Colonic mucosa (tissue), 4 donors: ENCODE data around the gene ALDH1A1. TPM values are rescaled to one million over a fixed set of nuclear protein-coding genes. Genes with fewer than 3 reads are reported as not detected.

ENCODE experiments used
- DNase-seq: peaks from one replicate; pipeline ENCODE4 v3.0.0-alpha.2; 2020
- H3K27ac ChIP-seq: fragments of 200-600 bp; one replicate; pipeline ENCODE4 v1.8.0; 2021
- H3K27me3 ChIP-seq: fragments of 200-600 bp; one replicate; pipeline ENCODE4 v1.8.0; 2021
- H3K36me3 ChIP-seq: fragments of 200-600 bp; one replicate; pipeline ENCODE4 v1.8.0; 2021
- H3K4me1 ChIP-seq: fragments of 200-600 bp; one replicate; pipeline ENCODE4 v1.8.0; 2021; ENCODE audit warnings: mild to moderate bottlenecking
- H3K4me3 ChIP-seq: fragments of 200-600 bp; one replicate; pipeline ENCODE4 v1.8.0; 2021
- H3K9ac ChIP-seq, 2 donors: one replicate each; pipeline ENCODE4 v1.7.0; 2013; ENCODE audit warnings: control low read depth in 2 of 2, low read depth in 2 of 2, low read length in 2 of 2
- H3K9me3 ChIP-seq: fragments of 200-600 bp; one replicate; pipeline ENCODE4 v1.8.0; 2021
- CTCF ChIP-seq: fragments of 200-600 bp; IDR thresholded peaks from one replicate; pipeline ENCODE4 v1.8.0; 2022; ENCODE audit warnings: antibody characterized with exemption, mild to moderate bottlenecking
- intact Hi-C: fragments of 100-400 bp; cut with DNase I; formaldehyde crosslinking; loops from one replicate; pipeline ENCODE4 v1.14.1; 2022
- total RNA-seq, 2 donors: library from RNA; stranded (reverse); fragmentation: NEBNext Ultra II Directional in 1 of 2; extraction: Animal tissue kit (Norgen Biotek cat#: 25700) in 1 of 2; gene quantifications; one replicate each; pipeline ENCODE4 v1.2.1, GENCODE V29; 2021
- donor health status: healthy.
- donor health status: DM: no; HTN: no; CAD: no.
- donor health status: DM: no; HTN: no; CAD: no.

The ALDH1A1 gene
- total RNA-seq: 100 to 1,000 TPM in 1 of 2 donors, 10 to 100 TPM in 1; 61.3 to 102 TPM

GRCh38 chr9:72952914-72953313 lies at the start of gene ALDH1A1:
Gene ALDH1A1 (minus strand): TSS chr9:72953053. CDS start chr9:72953000, 53 bp downstream.
- H3K27me3 ChIP-seq: no peaks in the 10 kb centered on the region
- H3K36me3 ChIP-seq: no peaks in the 10 kb centered on the region
- H3K4me3 ChIP-seq: peak within 1 kb of the TSS; percentile 22
- no peaks in the 10 kb centered on the region for H3K9me3 ChIP-seq
- H3K27ac ChIP-seq: peak within 1 kb of the TSS; percentile 39
- peaks cover 15% of the 10 kb centered on the region for H3K4me1 ChIP-seq
- intact Hi-C loops: loop anchor here (10.0 kb wide), 1 partner anchor 78 kb away; no protein-coding TSS in a partner anchor
- peak; percentile 63 for DNase-seq
- TF ChIP-seq CTCF: no peak
- H3K9ac ChIP-seq: peak within 1 kb of the TSS; percentile 44 to 74

GRCh38 chr9:73001860-73002259 lies 49.0 kb upstream of the ALDH1A1 start:
- H3K4me3 ChIP-seq: no peak overlapping the region
- intact Hi-C loops: no loop called here
- DNase-seq: no peak
- H3K9me3 ChIP-seq: no peaks in the 10 kb centered on the region
- no peaks in the 10 kb centered on the region for H3K4me1 ChIP-seq
- no peak for TF ChIP-seq CTCF
- no peak overlapping the region for H3K27ac ChIP-seq
- no peaks in the 10 kb centered on the region for H3K36me3 ChIP-seq
- H3K9ac ChIP-seq: no peak overlapping the region
- no peaks in the 10 kb centered on the region for H3K27me3 ChIP-seq

- Histone ChIP-seq H3K9ac (no peak overlapping the region), H3K4me1 (no peaks in the 10 kb centered on the region)
- TF ChIP-seq CTCF: no peak
Observed at GRCh38 chr9:72998363-72998762, 45.5 kb upstream of the ALDH1A1 start.

GRCh38 chr9:72997387-72997995 lies 44.6 kb upstream of the ALDH1A1 start:
- no peak for TF ChIP-seq CTCF
- intact Hi-C loops: no loop called here
- Histone ChIP-seq H3K27me3 (no peaks in the 10 kb centered on the region), H3K4me1 (no peaks in the 10 kb centered on the region), H3K9ac (peak overlapping the region in 1 of 2 donors; percentile 29), H3K9me3 (no peaks in the 10 kb centered on the region), H3K27ac (no peak overlapping the region), H3K36me3 (no peaks in the 10 kb centered on the region), H3K4me3 (no peak overlapping the region)
- DNase-seq: no peak

More at GRCh38 chr9:72998363-72998762, 45.5 kb upstream of the ALDH1A1 start:
- Histone ChIP-seq H3K27ac (no peak overlapping the region), H3K27me3 (no peaks in the 10 kb centered on the region), H3K9me3 (no peaks in the 10 kb centered on the region), H3K4me3 (no peak overlapping the region), H3K36me3 (no peaks in the 10 kb centered on the region)
- DNase-seq: no peak
- intact Hi-C loops: no loop called here

GRCh38 chr9:72996684-72997314 lies 43.9 kb upstream of the ALDH1A1 start:
- H3K9me3 ChIP-seq: no peaks in the 10 kb centered on the region
- no peak overlapping the region for H3K27ac ChIP-seq
- no peak for TF ChIP-seq CTCF
- H3K4me1 ChIP-seq: no peaks in the 10 kb centered on the region
- intact Hi-C loops: no loop called here
- no peak overlapping the region for H3K9ac ChIP-seq
- DNase-seq: no peak
- no peaks in the 10 kb centered on the region for H3K27me3 ChIP-seq
- no peaks in the 10 kb centered on the region for H3K36me3 ChIP-seq
- no peak overlapping the region for H3K4me3 ChIP-seq
